ENCODE measurements around the gene EEF1A2. TPM values are rescaled to one million over a fixed set of nuclear protein-coding genes. Genes with fewer than 3 reads are reported as not detected.

Gene EEF1A2
- total and polyA plus RNA-seq, 4 donors: 0.05 to 0.12 TPM; not detected in 2

DNA sequence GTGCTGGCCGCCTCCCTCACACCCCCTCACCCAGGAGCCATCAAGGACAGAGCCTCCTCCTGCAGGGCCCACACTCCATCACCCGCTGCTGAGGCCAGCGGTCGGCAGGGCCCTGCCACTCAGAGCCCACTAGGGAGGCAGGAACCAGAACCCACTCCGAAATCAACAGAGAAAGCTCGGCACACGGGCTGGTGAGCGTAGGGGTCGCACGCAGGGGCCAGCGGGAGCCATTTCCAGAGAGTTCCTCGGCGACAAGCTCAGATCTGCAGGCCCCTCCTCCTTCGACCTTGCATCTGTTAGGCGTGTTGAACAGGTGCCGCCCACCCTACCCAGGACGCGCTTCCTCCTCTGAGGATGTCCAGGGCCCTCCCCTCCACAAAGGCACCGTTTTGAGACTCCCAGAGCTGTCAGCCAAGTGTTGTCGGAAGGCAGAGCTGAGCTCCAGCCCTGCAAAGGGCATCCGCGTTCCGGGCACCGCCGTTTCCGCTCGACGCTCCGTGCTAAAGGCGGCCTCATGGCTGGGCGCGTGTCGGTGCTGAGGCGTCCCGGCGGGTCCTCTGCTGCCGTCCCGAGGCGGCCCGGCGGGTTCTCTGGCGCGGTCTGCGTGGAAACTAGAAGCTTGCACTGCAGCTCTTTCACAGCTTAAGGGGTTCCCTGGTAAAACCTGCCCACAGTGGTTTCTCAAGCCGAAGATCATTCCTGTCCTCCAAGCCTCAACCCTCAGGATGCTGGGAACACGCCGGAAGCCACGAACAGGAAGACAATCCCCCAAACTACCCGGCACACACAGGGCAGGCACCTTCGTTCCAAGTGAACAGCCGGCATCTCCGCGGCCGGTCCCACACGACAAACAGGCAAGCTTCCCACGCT, 33.3 kb downstream of the EEF1A2 start:
- Histone ChIP-seq H3K4me1 (ENCODE audit: control insufficient read depth in 4 of 4, insufficient read depth in 4 of 4, low read length in 3 of 4) (no peaks in the 10 kb centered on the region), H3K9ac (ENCODE audit: low read depth in 1 of 2, low read length in 2 of 2) (no peak overlapping the region), H3K27ac (ENCODE audit: low read depth in 1 of 2, low read length in 2 of 2) (no peak overlapping the region), H3K36me3 (ENCODE audit: control insufficient read depth in 4 of 4, insufficient read depth in 3 of 4, low read depth in 1 of 4, low read length in 3 of 4) (no peaks in the 10 kb centered on the region), H3K4me3 (ENCODE audit: low read depth in 1 of 3, low read length in 3 of 3) (no peak overlapping the region), H3K27me3 (ENCODE audit: control insufficient read depth in 4 of 4, insufficient read depth in 4 of 4, low read length in 3 of 4) (peaks cover 0 to 10% (median 3%) of the 10 kb centered on the region in 4 donors), H3K9me3 (ENCODE audit: control insufficient read depth in 4 of 4, low read length in 3 of 4) (no peaks in the 10 kb centered on the region)
- 77% methylated on average over 56 of the region's 56 CpGs for WGBS
- TF ChIP-seq, protein P1, sequence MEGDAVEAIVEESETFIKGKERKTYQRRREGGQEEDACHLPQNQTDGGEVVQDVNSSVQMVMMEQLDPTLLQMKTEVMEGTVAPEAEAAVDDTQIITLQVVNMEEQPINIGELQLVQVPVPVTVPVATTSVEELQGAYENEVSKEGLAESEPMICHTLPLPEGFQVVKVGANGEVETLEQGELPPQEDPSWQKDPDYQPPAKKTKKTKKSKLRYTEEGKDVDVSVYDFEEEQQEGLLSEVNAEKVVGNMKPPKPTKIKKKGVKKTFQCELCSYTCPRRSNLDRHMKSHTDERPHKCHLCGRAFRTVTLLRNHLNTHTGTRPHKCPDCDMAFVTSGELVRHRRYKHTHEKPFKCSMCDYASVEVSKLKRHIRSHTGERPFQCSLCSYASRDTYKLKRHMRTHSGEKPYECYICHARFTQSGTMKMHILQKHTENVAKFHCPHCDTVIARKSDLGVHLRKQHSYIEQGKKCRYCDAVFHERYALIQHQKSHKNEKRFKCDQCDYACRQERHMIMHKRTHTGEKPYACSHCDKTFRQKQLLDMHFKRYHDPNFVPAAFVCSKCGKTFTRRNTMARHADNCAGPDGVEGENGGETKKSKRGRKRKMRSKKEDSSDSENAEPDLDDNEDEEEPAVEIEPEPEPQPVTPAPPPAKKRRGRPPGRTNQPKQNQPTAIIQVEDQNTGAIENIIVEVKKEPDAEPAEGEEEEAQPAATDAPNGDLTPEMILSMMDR (IDR thresholded peaks at IDR 0.05; ENCODE audit: low read depth, low read length, missing input control): no peak
- TF ChIP-seq RAD21 (IDR thresholded peaks at IDR 0.05) (no peak), JUND (IDR thresholded peaks at IDR 0.05) (no peak), RXRA (IDR thresholded peaks at IDR 0.05) (no peak), HNF4A (conservative IDR thresholded peaks at IDR 0.05) (no peak), HNF4G (IDR thresholded peaks at IDR 0.05) (no peak), YY1 (IDR thresholded peaks at IDR 0.05) (no peak), FOXA1 (IDR thresholded peaks at IDR 0.05) (no peak), NR2F2 (IDR thresholded peaks at IDR 0.05) (no peak), EGR1 (IDR thresholded peaks at IDR 0.05; ENCODE audit: low read depth in 2 of 2) (no peak), FOXA2 (IDR thresholded peaks at IDR 0.05) (no peak), TAF1 (conservative IDR thresholded peaks at IDR 0.05) (no peak), SP1 (IDR thresholded peaks at IDR 0.05) (no peak), GABPA (IDR thresholded peaks at IDR 0.05 in 1 of 2, conservative IDR thresholded peaks at IDR 0.05 in 1 of 2) (no peak)
- TF ChIP-seq, protein P2, sequence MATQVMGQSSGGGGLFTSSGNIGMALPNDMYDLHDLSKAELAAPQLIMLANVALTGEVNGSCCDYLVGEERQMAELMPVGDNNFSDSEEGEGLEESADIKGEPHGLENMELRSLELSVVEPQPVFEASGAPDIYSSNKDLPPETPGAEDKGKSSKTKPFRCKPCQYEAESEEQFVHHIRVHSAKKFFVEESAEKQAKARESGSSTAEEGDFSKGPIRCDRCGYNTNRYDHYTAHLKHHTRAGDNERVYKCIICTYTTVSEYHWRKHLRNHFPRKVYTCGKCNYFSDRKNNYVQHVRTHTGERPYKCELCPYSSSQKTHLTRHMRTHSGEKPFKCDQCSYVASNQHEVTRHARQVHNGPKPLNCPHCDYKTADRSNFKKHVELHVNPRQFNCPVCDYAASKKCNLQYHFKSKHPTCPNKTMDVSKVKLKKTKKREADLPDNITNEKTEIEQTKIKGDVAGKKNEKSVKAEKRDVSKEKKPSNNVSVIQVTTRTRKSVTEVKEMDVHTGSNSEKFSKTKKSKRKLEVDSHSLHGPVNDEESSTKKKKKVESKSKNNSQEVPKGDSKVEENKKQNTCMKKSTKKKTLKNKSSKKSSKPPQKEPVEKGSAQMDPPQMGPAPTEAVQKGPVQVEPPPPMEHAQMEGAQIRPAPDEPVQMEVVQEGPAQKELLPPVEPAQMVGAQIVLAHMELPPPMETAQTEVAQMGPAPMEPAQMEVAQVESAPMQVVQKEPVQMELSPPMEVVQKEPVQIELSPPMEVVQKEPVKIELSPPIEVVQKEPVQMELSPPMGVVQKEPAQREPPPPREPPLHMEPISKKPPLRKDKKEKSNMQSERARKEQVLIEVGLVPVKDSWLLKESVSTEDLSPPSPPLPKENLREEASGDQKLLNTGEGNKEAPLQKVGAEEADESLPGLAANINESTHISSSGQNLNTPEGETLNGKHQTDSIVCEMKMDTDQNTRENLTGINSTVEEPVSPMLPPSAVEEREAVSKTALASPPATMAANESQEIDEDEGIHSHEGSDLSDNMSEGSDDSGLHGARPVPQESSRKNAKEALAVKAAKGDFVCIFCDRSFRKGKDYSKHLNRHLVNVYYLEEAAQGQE (IDR thresholded peaks at IDR 0.05): no peak
- TF ChIP-seq, protein P3, sequence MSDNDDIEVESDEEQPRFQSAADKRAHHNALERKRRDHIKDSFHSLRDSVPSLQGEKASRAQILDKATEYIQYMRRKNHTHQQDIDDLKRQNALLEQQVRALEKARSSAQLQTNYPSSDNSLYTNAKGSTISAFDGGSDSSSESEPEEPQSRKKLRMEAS (IDR thresholded peaks at IDR 0.05): no peak
- TF ChIP-seq, protein P4, sequence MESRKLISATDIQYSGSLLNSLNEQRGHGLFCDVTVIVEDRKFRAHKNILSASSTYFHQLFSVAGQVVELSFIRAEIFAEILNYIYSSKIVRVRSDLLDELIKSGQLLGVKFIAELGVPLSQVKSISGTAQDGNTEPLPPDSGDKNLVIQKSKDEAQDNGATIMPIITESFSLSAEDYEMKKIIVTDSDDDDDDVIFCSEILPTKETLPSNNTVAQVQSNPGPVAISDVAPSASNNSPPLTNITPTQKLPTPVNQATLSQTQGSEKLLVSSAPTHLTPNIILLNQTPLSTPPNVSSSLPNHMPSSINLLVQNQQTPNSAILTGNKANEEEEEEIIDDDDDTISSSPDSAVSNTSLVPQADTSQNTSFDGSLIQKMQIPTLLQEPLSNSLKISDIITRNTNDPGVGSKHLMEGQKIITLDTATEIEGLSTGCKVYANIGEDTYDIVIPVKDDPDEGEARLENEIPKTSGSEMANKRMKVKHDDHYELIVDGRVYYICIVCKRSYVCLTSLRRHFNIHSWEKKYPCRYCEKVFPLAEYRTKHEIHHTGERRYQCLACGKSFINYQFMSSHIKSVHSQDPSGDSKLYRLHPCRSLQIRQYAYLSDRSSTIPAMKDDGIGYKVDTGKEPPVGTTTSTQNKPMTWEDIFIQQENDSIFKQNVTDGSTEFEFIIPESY (IDR thresholded peaks at IDR 0.05): no peak
- TF ChIP-seq, protein P5, sequence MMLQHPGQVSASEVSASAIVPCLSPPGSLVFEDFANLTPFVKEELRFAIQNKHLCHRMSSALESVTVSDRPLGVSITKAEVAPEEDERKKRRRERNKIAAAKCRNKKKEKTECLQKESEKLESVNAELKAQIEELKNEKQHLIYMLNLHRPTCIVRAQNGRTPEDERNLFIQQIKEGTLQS (IDR thresholded peaks at IDR 0.05): no peak
- no peak for DNase-seq (ENCODE audit: low spot score)
